NT2/D1 (cell line): ENCODE data around the gene PLEKHD1.

Source experiments
- DNase-seq: peaks from one replicate; pipeline ENCODE4 v3.0.0-alpha.2; 2011; ENCODE audit warnings: low read depth, low spot score
- H3K27me3 ChIP-seq: 2 replicates; pipeline ENCODE4 v1.6.0; 2011; ENCODE audit warnings: mild to moderate bottlenecking; ENCODE audit not compliant: insufficient read length, insufficient read depth
- H3K36me3 ChIP-seq: 2 replicates; pipeline ENCODE4 v1.6.1; 2011; ENCODE audit warnings: mild to moderate bottlenecking, low read length, mixed read lengths; ENCODE audit not compliant: insufficient read depth, insufficient read length
- H3K4me1 ChIP-seq: 2 replicates; pipeline ENCODE4 v1.5.1; 2011; ENCODE audit not compliant: insufficient read depth, insufficient read length
- H3K4me3 ChIP-seq: 2 replicates; pipeline ENCODE4 v1.5.1; 2011; ENCODE audit warnings: low read depth; ENCODE audit not compliant: insufficient read length
- H3K9ac ChIP-seq: 2 replicates; pipeline ENCODE4 v1.6.0; 2011; ENCODE audit warnings: low read depth; ENCODE audit not compliant: insufficient read length
- H3K9me3 ChIP-seq: 2 replicates; pipeline ENCODE4 v1.5.1; 2011; ENCODE audit warnings: mild to moderate bottlenecking, low read length; ENCODE audit not compliant: insufficient read depth
- SUZ12 ChIP-seq: IDR thresholded peaks from 2 replicates; pipeline ENCODE4 v1.6.1; 2011; ENCODE audit not compliant: insufficient read length, insufficient read depth; ENCODE audit errors: extremely low read depth
- YY1 ChIP-seq: IDR thresholded peaks from 2 replicates; pipeline ENCODE4 v1.6.1; 2011; ENCODE audit not compliant: insufficient read length, insufficient read depth
- ZNF274 ChIP-seq: IDR thresholded peaks from 2 replicates; pipeline ENCODE4 v1.6.1; 2011; ENCODE audit warnings: mild to moderate bottlenecking, low read depth, low read length

Gene PLEKHD1

GRCh38 chr14:69573831-69574262 is 89.3 kb downstream of the PLEKHD1 start:
- Histone ChIP-seq H3K9ac (peak overlapping the region; percentile 61), H3K4me3 (peak overlapping the region; percentile 43), H3K9me3 (no peaks in the 10 kb centered on the region; the same call in 1 of the 2 replicates), H3K4me1 (peaks cover 9% of the 10 kb centered on the region), H3K27me3 (peaks cover 34% of the 10 kb centered on the region), H3K36me3 (no peaks in the 10 kb centered on the region)
- no peak for TF ChIP-seq YY1
- no peak for TF ChIP-seq ZNF274
- TF ChIP-seq SUZ12, result no peak
- no peak for DNase-seq

- Histone ChIP-seq H3K27me3 (peaks cover 34% of the 10 kb centered on the region), H3K4me3 (peak within 1 kb of the TSS; percentile 43), H3K36me3 (no peaks in the 10 kb centered on the region), H3K4me1 (peaks cover 9% of the 10 kb centered on the region), H3K9me3 (no peaks in the 10 kb centered on the region; the same call in 1 of the 2 replicates), H3K9ac (peak within 1 kb of the TSS; percentile 61)
- TF ChIP-seq SUZ12 (no peak), YY1 (no peak), ZNF274 (no peak)
- DNase-seq, result no peak
Measured at GRCh38 chr14:69574263-69574953, 89.9 kb downstream of the PLEKHD1 start, which contains the start of gene CCDC177. Gene CCDC177, minus strand, starts transcription at chr14:69574871. Its CDS starts 1,249 bp downstream, at chr14:69573622.

GRCh38 chr14:69574954-69575295 is 90.4 kb downstream of the PLEKHD1 start:
- peaks cover 9% of the 10 kb centered on the region for H3K4me1 ChIP-seq
- TF ChIP-seq ZNF274 (no peak), YY1 (no peak), SUZ12 (no peak)
- no peak overlapping the region for H3K4me3 ChIP-seq
- peaks cover 33% of the 10 kb centered on the region for H3K27me3 ChIP-seq
- no peaks in the 10 kb centered on the region for H3K36me3 ChIP-seq
- no peaks in the 10 kb centered on the region; the same call in 1 of the 2 replicates for H3K9me3 ChIP-seq
- H3K9ac ChIP-seq, result no peak overlapping the region
- no peak for DNase-seq

GRCh38 chr14:69579476-69579875 is 94.9 kb downstream of the PLEKHD1 start:
- DNase-seq, result no peak
- Histone ChIP-seq H3K4me3 (no peak overlapping the region), H3K4me1 (peaks cover 3% of the 10 kb centered on the region), H3K27me3 (no peaks in the 10 kb centered on the region), H3K36me3 (no peaks in the 10 kb centered on the region), H3K9me3 (peaks cover 4% of the 10 kb centered on the region; the same call in 1 of the 2 replicates), H3K9ac (no peak overlapping the region)
- no peak for TF ChIP-seq YY1
- no peak for TF ChIP-seq SUZ12
- TF ChIP-seq ZNF274, result no peak

- no peak for TF ChIP-seq ZNF274
- TF ChIP-seq SUZ12, result no peak
- TF ChIP-seq YY1, result no peak
- DNase-seq, result peak; percentile 44
Measured at GRCh38 chr14:69580009-69580577, 95.6 kb downstream of the PLEKHD1 start.

More at GRCh38 chr14:69580009-69580577, 95.6 kb downstream of the PLEKHD1 start:
- Histone ChIP-seq H3K9ac (no peak overlapping the region), H3K4me3 (no peak overlapping the region), H3K36me3 (no peaks in the 10 kb centered on the region), H3K4me1 (peaks cover 3% of the 10 kb centered on the region), H3K9me3 (peaks cover 4% of the 10 kb centered on the region; the same call in 1 of the 2 replicates), H3K27me3 (no peaks in the 10 kb centered on the region)
